SU-DHL-6 (cell line): ENCODE measurements around the gene SP2.

Experiments
- H2AFZ ChIP-seq: fragments of 200-600 bp; sonication (generic); 2 replicates; pipeline ENCODE4 v1.6.1; 2014; ENCODE audit warnings: low read depth, mild to moderate bottlenecking, moderate library complexity, mixed read lengths, antibody characterized with exemption, low read length; ENCODE audit not compliant: severe bottlenecking
- H3F3A ChIP-seq: fragments of 200-600 bp; shearing (Covaris generic); 2 replicates; pipeline ENCODE4 v1.6.0; 2016; ENCODE audit warnings: antibody characterized with exemption, mild to moderate bottlenecking; ENCODE audit not compliant: insufficient read depth
- H3K27ac ChIP-seq: fragments of 200-600 bp; sonication (generic); 2 replicates; pipeline ENCODE4 v1.5.1; 2016; ENCODE audit warnings: low read depth, mild to moderate bottlenecking, low read length, moderate library complexity, mixed read lengths
- H3K27me3 ChIP-seq: fragments of 200-600 bp; sonication (generic), shearing (Covaris generic); 2 replicates; pipeline ENCODE4 v1.6.0; 2014; ENCODE audit warnings: mild to moderate bottlenecking, low read length
- H3K36me3 ChIP-seq: fragments of 200-600 bp; sonication (generic); 2 replicates; pipeline ENCODE4 v1.6.1; 2014; ENCODE audit warnings: mild to moderate bottlenecking, low read length, mixed read lengths
- H3K4me2 ChIP-seq: fragments of 300-600, 200-600 bp; shearing (Covaris generic), sonication (generic); 2 replicates; pipeline ENCODE4 v1.6.0; 2014; ENCODE audit warnings: low read length, low read depth, mild to moderate bottlenecking; ENCODE audit not compliant: poor library complexity, severe bottlenecking
- H3K4me3 ChIP-seq: fragments of 200-600 bp; sonication (generic); 2 replicates; pipeline ENCODE4 v1.5.1; 2014; ENCODE audit warnings: antibody characterized with exemption, low read length, mild to moderate bottlenecking, mixed read lengths; ENCODE audit not compliant: insufficient read depth, poor library complexity, severe bottlenecking
- H3K79me2 ChIP-seq: fragments of 200-600 bp; sonication (generic); 2 replicates; pipeline ENCODE4 v1.6.1; 2014; ENCODE audit warnings: mild to moderate bottlenecking, low read length, moderate library complexity; ENCODE audit not compliant: insufficient read depth
- H3K9ac ChIP-seq: fragments of 200-600 bp; sonication (generic); 2 replicates; pipeline ENCODE4 v1.7.0; 2014; ENCODE audit warnings: mild to moderate bottlenecking, low read length
- H3K9me2 ChIP-seq: fragments of 200-600 bp; sonication (generic); replicated peaks from 2 replicates; pipeline ENCODE4 v1.6.1; 2014; ENCODE audit warnings: low read length; ENCODE audit not compliant: insufficient read depth
- H3K9me3 ChIP-seq: fragments of 200-600 bp; sonication (generic); 2 replicates; pipeline ENCODE4 v1.6.1; 2014; ENCODE audit warnings: low read length, mixed read lengths; ENCODE audit not compliant: insufficient read depth
- H4K20me1 ChIP-seq: fragments of 200-600 bp; sonication (generic); 2 replicates; pipeline ENCODE4 v1.6.1; 2014; ENCODE audit warnings: low read depth, mild to moderate bottlenecking, antibody characterized with exemption, low read length, moderate library complexity, mixed read lengths
- EZH2phosphoT487 ChIP-seq: fragments of 200-600 bp; sonication (generic), shearing (Covaris generic); conservative IDR thresholded peaks from 2 replicates; pipeline ENCODE4 v1.6.1; 2018; ENCODE audit warnings: mild to moderate bottlenecking, antibody characterized with exemption, low read length, moderate library complexity, mixed read lengths
- TF ChIP-seq, protein P1 (sequence below): fragments of 200-600 bp; sonication (generic); IDR thresholded peaks from one replicate; pipeline ENCODE4 v1.5.1; 2017; ENCODE audit warnings: antibody characterized with exemption, mild to moderate bottlenecking, low read length, moderate library complexity; ENCODE audit not compliant: insufficient read depth, poor library complexity, severe bottlenecking

The SP2 gene

DNA sequence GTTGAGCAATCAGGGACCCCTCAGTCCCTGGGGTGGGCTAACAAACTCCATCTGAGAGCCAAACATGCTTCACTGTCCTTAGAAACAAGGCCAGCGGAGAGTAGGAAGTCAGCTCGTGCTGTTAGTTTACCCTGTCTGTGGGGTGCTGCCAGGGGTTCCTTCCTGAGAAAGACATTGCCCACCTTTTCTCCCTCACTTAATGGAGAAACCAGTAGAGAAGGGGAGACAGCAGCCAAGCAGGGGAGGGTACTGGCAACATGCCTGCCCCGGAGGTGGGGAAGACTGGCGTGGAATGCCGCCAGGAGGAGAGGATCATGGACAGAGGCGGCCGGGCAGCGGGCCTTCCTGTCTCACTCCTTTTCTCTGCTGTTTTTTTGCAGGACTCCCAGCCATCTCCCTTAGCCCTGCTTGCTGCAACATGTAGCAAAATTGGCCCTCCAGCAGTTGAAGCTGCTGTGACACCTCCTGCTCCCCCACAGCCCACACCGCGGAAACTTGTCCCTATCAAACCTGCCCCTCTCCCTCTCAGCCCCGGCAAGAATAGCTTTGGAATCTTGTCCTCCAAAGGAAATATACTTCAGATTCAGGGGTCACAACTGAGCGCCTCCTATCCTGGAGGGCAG lies 19.9 kb downstream of the SP2 start:
- H3K9me2 ChIP-seq, result no peaks in the 10 kb centered on the region
- no peaks in the 10 kb centered on the region; the same call in 1 of the 2 replicates for H3K36me3 ChIP-seq
- no peak overlapping the region for H2AFZ ChIP-seq
- H3K9ac ChIP-seq, result no peak overlapping the region
- H3K27ac ChIP-seq, result no peak overlapping the region
- no peaks in the 10 kb centered on the region for H4K20me1 ChIP-seq
- no peak overlapping the region for H3K4me3 ChIP-seq
- H3K79me2 ChIP-seq, result peaks cover 3% of the 10 kb centered on the region; the same call in 1 of the 2 replicates
- H3K27me3 ChIP-seq, result no peaks in the 10 kb centered on the region
- no peaks in the 10 kb centered on the region for H3K9me3 ChIP-seq
- H3K4me2 ChIP-seq, result no peak overlapping the region
- H3F3A ChIP-seq, result 0 out of 2 replicates have a peak, but pooled peaks cover 3% of the 10 kb centered on the region
- TF ChIP-seq, protein P1, sequence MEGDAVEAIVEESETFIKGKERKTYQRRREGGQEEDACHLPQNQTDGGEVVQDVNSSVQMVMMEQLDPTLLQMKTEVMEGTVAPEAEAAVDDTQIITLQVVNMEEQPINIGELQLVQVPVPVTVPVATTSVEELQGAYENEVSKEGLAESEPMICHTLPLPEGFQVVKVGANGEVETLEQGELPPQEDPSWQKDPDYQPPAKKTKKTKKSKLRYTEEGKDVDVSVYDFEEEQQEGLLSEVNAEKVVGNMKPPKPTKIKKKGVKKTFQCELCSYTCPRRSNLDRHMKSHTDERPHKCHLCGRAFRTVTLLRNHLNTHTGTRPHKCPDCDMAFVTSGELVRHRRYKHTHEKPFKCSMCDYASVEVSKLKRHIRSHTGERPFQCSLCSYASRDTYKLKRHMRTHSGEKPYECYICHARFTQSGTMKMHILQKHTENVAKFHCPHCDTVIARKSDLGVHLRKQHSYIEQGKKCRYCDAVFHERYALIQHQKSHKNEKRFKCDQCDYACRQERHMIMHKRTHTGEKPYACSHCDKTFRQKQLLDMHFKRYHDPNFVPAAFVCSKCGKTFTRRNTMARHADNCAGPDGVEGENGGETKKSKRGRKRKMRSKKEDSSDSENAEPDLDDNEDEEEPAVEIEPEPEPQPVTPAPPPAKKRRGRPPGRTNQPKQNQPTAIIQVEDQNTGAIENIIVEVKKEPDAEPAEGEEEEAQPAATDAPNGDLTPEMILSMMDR, result no peak
- TF ChIP-seq EZH2phosphoT487, result no peak

DNA sequence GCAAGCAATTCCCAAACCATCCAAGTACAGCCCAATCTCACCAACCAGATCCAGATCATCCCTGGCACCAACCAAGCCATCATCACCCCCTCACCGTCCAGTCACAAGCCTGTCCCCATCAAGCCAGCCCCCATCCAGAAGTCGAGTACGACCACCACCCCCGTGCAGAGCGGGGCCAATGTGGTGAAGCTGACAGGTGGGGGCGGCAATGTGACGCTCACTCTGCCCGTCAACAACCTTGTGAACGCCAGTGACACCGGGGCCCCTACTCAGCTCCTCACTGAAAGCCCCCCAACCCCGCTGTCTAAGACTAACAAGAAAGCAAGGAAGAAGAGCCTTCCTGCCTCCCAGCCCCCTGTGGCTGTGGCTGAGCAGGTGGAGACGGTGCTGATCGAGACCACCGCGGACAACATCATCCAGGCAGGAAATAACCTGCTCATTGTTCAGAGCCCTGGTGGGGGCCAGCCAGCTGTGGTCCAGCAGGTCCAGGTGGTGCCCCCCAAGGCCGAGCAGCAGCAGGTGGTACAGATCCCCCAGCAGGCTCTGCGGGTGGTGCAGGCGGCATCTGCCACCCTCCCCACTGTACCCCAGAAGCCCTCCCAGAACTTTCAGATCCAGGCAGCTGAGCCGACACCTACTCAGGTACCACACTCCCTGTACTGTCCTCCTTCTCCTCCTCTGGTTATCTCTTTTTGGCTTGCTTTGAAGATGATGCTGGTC lies 20.6 kb downstream of the SP2 start:
- TF ChIP-seq, protein P1, result no peak
- no peak for TF ChIP-seq EZH2phosphoT487
- Histone ChIP-seq H3F3A (0 out of 2 replicates have a peak, but pooled peaks cover 3% of the 10 kb centered on the region), H3K9me3 (no peaks in the 10 kb centered on the region), H3K4me3 (no peak overlapping the region), H3K4me2 (no peak overlapping the region), H3K9me2 (no peaks in the 10 kb centered on the region), H4K20me1 (no peaks in the 10 kb centered on the region), H3K36me3 (no peaks in the 10 kb centered on the region; the same call in 1 of the 2 replicates), H3K79me2 (0 out of 2 replicates have a peak, but pooled peaks cover 3% of the 10 kb centered on the region), H2AFZ (no peak overlapping the region), H3K27me3 (no peaks in the 10 kb centered on the region), H3K27ac (no peak overlapping the region), H3K9ac (no peak overlapping the region)

GRCh38 chr17:47917581-47917980 lies 21.5 kb downstream of the SP2 start:
- Histone ChIP-seq H3K9me3 (no peaks in the 10 kb centered on the region), H3K79me2 (0 out of 2 replicates have a peak, but pooled peaks cover 3% of the 10 kb centered on the region), H3K4me3 (no peak overlapping the region), H3K36me3 (no peaks in the 10 kb centered on the region; the same call in 1 of the 2 replicates), H3K27ac (no peak overlapping the region), H3K4me2 (no peak overlapping the region), H3K27me3 (no peaks in the 10 kb centered on the region), H4K20me1 (no peaks in the 10 kb centered on the region), H3K9ac (no peak overlapping the region), H2AFZ (no peak overlapping the region), H3K9me2 (no peaks in the 10 kb centered on the region), H3F3A (0 out of 2 replicates have a peak, but pooled peaks cover 3% of the 10 kb centered on the region)
- TF ChIP-seq, protein P1, result no peak
- no peak for TF ChIP-seq EZH2phosphoT487
